ENCODE measurements around the gene SYT6.

The SYT6 gene

DNA sequence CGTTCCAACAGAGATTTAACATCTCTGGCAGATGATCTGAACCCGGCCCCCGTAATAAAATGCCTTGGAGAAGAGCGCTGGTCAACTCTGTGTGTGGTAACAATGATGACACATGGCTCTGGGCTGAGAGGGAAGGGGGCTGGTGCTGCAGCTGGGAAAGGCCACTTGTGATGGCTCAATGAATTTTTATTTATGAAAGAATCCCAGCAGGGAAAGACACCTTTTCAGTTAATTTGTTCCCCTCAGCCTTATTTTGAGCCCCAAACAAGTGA, 59.4 kb downstream of the SYT6 start:
- Histone ChIP-seq H3K4me3 (ENCODE audit: insufficient read depth, low read depth, low read length) (no peak overlapping the region), H3K27me3 (ENCODE audit: control insufficient read depth, insufficient read depth, low read length, poor library complexity, severe bottlenecking) (no peaks in the 10 kb centered on the region), H3K36me3 (ENCODE audit: control insufficient read depth, insufficient read depth, low read length) (peaks cover 3% of the 10 kb centered on the region), H3K4me1 (ENCODE audit: control insufficient read depth, insufficient read depth, low read length) (peaks cover 2% of the 10 kb centered on the region), H3K27ac (ENCODE audit: insufficient read depth, low read depth, low read length, poor library complexity, severe bottlenecking) (no peak overlapping the region), H3K9me3 (ENCODE audit: control insufficient read depth, low read length) (no peaks in the 10 kb centered on the region)
- WGBS, 2 experiments, result 54 to 69% methylated on average over 4 of the region's 4 CpGs

DNA sequence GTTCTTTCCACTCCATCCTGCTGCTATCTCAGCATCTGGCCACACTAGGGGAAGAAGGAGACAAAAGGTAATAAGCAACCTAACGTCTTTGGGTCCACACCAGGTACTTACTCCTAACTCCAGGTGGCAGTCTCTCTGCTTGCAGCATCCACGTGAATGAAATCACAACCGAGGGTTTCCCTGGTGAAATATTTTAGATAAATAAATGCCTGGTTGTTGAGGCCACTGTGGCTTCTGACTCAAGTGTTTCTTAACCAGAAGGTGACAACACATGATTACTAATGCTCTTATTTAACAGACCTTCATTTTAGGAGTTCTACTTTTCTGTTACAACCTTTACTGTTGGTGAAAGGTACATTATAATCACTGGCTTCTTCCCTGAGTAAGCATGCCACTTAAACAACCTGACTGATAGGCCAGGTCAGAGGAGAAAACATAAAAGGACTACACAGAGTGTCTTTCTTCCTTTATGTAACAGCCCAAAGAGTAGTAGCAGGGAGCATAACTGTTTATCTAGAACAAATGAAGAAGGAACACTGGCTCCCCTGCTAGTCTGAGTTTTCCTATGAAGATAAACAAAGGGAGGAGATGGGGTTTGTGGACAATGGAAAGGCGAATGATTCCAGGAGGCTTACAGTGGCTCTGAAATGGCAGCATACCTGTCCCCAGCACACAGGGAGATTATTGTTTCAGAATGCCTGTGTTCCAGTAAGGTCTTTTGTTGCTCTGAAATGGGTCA, 59.9 kb downstream of the SYT6 start:
- no peaks in the 10 kb centered on the region for H3K9me3 ChIP-seq (ENCODE audit: control insufficient read depth, low read length)
- 82 to 84% methylated on average over 3 to 4 of the region's 4 CpGs for WGBS, 2 experiments
- peaks cover 2% of the 10 kb centered on the region for H3K4me1 ChIP-seq (ENCODE audit: control insufficient read depth, insufficient read depth, low read length)
- H3K36me3 ChIP-seq (ENCODE audit: control insufficient read depth, insufficient read depth, low read length), result peaks cover 3% of the 10 kb centered on the region
- H3K27me3 ChIP-seq (ENCODE audit: control insufficient read depth, insufficient read depth, low read length, poor library complexity, severe bottlenecking), result no peaks in the 10 kb centered on the region
- H3K27ac ChIP-seq (ENCODE audit: insufficient read depth, low read depth, low read length, poor library complexity, severe bottlenecking), result no peak overlapping the region
- H3K4me3 ChIP-seq (ENCODE audit: insufficient read depth, low read depth, low read length), result no peak overlapping the region

DNA sequence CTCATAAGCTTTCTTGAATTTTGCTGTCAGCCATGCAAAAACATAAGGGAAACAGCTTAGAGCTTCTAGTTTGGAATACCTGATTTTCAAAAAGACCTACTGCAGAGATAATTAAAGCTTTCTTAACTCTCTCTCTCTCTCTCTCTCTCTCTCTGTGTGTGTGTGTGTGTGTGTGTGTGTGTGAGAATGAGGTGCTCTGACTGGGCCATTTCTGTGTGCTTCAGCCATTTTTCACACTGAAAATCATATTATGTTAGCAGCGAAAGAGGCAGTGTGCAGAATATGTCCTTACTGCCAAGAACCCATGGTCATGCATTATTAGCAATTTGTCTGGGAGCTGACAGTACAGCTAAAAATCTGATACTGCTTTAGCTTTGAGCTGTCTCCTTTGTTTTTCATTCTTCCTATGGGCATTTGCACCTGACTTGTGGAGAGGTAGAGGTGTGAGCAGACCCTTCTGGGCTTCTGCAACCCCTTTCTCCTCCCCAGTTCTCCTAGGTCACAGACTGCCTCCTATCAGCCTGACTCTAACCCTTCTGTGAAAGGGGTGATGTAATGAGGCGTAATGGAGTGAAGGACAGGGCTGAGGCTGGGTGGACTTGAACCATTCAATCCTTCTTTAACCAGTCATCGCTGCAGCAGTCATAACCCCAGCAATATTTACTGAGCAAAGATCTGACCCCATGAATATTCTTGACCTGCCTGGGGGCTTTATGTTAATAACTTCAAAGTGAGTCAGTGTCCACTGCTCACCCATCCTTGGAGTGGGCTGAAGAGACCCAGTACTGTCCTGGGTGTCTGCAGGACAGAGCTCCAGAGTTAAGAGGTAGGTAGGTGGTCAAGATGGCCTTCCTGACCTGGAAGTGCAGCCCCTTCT, 61.2 kb downstream of the SYT6 start:
- Histone ChIP-seq H3K27me3 (ENCODE audit: control insufficient read depth, insufficient read depth, low read length, poor library complexity, severe bottlenecking) (no peaks in the 10 kb centered on the region), H3K4me1 (ENCODE audit: control insufficient read depth, insufficient read depth, low read length) (peaks cover 2% of the 10 kb centered on the region), H3K9me3 (ENCODE audit: control insufficient read depth, low read length) (no peaks in the 10 kb centered on the region), H3K27ac (ENCODE audit: insufficient read depth, low read depth, low read length, poor library complexity, severe bottlenecking) (no peak overlapping the region), H3K4me3 (ENCODE audit: insufficient read depth, low read depth, low read length) (no peak overlapping the region), H3K36me3 (ENCODE audit: control insufficient read depth, insufficient read depth, low read length) (no peaks in the 10 kb centered on the region)
- WGBS, 2 experiments, result 62 to 98% methylated on average over 2 to 3 of the region's 3 CpGs

DNA sequence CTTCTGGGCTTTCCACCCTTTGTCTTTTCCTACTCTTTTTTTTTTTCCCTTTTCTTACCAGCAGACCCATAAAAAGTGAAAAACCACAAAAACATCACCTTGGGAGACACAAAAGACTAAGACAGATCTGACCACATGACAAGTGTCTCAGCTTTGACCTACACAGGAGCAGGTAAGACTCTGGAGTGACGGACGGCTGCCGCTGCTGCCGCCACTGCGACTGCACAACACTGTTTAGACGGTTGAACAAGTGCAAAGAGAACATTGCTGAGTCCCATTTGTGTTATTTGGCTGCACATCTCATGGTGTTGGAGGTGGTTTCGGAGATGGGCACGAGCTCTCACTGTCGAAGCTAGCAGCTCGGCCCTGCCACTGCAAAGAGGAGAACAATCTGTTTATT, 62.0 kb downstream of the SYT6 start:
- Histone ChIP-seq H3K27me3 (ENCODE audit: control insufficient read depth, insufficient read depth, low read length, poor library complexity, severe bottlenecking) (no peaks in the 10 kb centered on the region), H3K9me3 (ENCODE audit: control insufficient read depth, low read length) (no peaks in the 10 kb centered on the region), H3K4me3 (ENCODE audit: insufficient read depth, low read depth, low read length) (no peak overlapping the region), H3K27ac (ENCODE audit: insufficient read depth, low read depth, low read length, poor library complexity, severe bottlenecking) (no peak overlapping the region), H3K36me3 (ENCODE audit: control insufficient read depth, insufficient read depth, low read length) (no peaks in the 10 kb centered on the region), H3K4me1 (ENCODE audit: control insufficient read depth, insufficient read depth, low read length) (peaks cover 2% of the 10 kb centered on the region)
- WGBS, 2 experiments, result 94 to 95% methylated on average over 10 of the region's 10 CpGs

DNA sequence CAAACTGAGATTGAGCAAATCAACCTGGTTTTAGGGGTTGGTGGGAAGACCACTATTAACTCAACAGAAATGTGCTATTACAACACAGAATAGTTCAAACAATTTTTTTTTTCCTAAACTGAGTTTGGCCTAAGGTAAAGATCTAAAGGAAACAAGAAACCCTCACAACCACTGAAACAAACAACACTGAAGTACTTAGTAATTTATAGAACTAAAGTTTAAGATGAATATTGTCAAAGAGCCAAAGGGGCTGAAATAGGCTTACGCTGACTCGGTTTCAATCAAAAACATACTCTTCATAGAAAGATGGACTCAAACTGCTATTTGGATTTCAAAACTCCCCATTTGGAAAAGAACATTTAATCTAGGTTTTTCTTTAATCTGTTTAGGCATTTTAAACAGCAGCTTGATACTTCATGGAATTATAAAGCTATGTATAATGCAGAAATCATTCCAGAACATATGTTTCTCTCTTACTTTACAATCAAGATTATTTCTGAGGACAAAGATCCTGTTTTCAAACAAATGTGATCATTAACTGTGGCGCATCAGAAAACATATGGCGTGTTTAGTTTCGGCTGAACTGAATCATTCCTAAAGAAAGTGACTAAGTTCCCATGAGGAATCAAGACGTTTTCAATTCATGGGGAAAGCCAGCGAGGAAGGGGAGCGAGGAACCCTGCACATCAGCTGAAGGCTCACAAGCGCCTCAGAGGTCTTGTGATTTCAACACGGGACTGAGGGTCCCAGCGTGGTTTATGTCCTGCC, 62.7 kb downstream of the SYT6 start:
- peaks cover 2% of the 10 kb centered on the region for H3K4me1 ChIP-seq (ENCODE audit: control insufficient read depth, insufficient read depth, low read length)
- H3K4me3 ChIP-seq (ENCODE audit: insufficient read depth, low read depth, low read length), result no peak overlapping the region
- H3K27ac ChIP-seq (ENCODE audit: insufficient read depth, low read depth, low read length, poor library complexity, severe bottlenecking), result no peak overlapping the region
- H3K36me3 ChIP-seq (ENCODE audit: control insufficient read depth, insufficient read depth, low read length), result no peaks in the 10 kb centered on the region
- H3K27me3 ChIP-seq (ENCODE audit: control insufficient read depth, insufficient read depth, low read length, poor library complexity, severe bottlenecking), result no peaks in the 10 kb centered on the region
- 94 to 95% methylated on average over 11 of the region's 11 CpGs for WGBS, 2 experiments
- no peaks in the 10 kb centered on the region for H3K9me3 ChIP-seq (ENCODE audit: control insufficient read depth, low read length)

DNA sequence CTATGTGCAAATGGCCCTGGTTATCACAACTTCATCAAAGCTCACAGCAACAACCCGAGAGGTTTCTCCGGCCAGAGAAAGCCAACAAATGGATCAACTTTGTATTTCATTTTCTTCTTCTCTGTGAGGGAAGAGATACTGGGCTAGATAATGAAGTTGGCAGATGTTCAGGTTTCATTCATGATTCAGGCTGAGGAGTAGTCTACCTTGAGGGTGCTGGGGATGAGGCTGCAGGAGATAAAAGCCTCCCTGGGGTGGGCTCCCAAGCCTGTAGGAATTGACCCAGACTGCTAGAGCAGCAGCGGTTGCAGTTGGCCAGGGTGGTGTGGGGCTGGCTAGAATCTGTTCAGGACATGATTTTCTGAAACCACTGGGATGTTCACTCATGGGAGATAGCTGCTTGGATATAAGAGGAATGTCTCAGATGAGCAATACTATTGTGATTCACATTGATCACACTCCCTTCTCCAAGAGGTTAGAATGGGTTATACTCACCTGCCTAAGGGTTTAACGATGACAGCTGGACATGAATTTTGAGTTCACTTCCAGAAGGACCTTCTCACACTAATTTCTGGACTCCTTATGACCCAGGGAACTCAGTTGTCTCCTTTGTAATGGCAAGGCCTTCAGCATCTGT, 64.0 kb downstream of the SYT6 start:
- Histone ChIP-seq H3K4me1 (ENCODE audit: control insufficient read depth, insufficient read depth, low read length) (no peaks in the 10 kb centered on the region), H3K9me3 (ENCODE audit: control insufficient read depth, low read length) (no peaks in the 10 kb centered on the region), H3K36me3 (ENCODE audit: control insufficient read depth, insufficient read depth, low read length) (no peaks in the 10 kb centered on the region), H3K4me3 (ENCODE audit: insufficient read depth, low read depth, low read length) (no peak overlapping the region), H3K27ac (ENCODE audit: insufficient read depth, low read depth, low read length, poor library complexity, severe bottlenecking) (no peak overlapping the region), H3K27me3 (ENCODE audit: control insufficient read depth, insufficient read depth, low read length, poor library complexity, severe bottlenecking) (no peaks in the 10 kb centered on the region)
- 88 to 93% methylated on average over 4 of the region's 4 CpGs for WGBS, 2 experiments

DNA sequence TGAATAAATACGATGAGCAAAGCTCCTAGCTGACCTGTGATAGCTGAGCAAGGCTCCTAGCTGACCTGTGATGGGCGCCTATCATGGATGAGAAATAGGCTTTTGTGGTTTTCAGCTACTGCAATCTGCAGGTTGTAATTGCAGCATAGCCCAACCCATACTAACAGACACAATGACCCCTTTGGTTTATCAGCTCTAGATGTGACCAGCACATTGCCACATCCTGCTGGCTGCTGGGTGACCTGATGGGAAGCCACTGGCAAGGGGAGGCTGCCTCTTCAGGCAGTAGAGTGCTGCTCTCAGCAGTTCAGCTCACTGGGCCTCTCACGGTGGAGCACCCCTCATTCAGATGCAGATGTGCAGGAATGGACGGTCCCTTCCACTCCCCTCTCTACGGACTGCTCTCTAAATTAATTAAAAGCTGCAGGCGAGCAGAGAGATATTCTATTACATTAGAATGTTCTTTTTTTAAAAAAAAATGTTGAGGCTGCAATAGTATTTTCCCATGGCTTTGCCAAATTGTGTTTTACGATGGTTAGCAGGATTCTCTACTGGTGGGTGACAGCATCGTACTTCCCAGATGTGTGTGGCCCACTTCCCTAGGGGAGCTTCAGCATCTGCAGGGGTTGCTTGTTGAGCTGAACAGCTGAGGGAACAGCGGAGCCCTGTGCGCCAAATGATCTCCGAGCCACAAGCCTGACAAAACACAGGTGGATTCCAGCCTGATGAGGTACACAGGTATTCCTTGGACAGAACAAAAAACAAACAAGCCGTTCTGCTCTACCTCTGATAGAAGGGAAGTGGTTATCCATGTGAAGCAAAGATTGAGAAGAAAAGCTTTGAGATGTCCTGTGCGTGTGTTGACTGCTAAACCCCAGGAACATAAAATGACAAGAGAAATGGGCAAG, 65.0 kb downstream of the SYT6 start:
- WGBS, 2 experiments, result 59 to 66% methylated on average over 11 to 13 of the region's 13 CpGs
- no peaks in the 10 kb centered on the region for H3K9me3 ChIP-seq (ENCODE audit: control insufficient read depth, low read length)
- no peaks in the 10 kb centered on the region for H3K36me3 ChIP-seq (ENCODE audit: control insufficient read depth, insufficient read depth, low read length)
- no peaks in the 10 kb centered on the region for H3K4me1 ChIP-seq (ENCODE audit: control insufficient read depth, insufficient read depth, low read length)
- no peaks in the 10 kb centered on the region for H3K27me3 ChIP-seq (ENCODE audit: control insufficient read depth, insufficient read depth, low read length, poor library complexity, severe bottlenecking)
- no peak overlapping the region for H3K27ac ChIP-seq (ENCODE audit: insufficient read depth, low read depth, low read length, poor library complexity, severe bottlenecking)
- no peak overlapping the region for H3K4me3 ChIP-seq (ENCODE audit: insufficient read depth, low read depth, low read length)

DNA sequence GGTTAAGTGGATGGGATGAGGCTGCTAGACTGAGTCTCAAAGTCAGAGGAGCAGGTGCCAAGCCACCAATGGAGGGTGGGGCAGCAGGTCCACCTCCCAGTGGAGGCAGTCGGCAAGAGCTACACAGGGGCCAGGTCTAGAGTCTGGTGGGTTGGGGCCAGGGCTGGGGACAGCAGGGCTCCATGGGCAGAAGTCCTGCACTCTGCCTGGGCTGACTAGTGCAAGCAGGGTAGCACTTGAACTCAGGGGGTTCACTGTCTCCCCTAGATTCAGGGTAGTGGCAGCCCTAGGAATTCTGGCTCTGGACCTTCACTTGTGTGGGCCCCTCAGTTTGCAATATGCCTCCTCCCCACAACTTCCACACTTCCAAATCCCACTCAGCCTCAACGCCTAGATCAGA, 66.2 kb downstream of the SYT6 start:
- Histone ChIP-seq H3K27ac (ENCODE audit: insufficient read depth, low read depth, low read length, poor library complexity, severe bottlenecking) (no peak overlapping the region), H3K4me1 (ENCODE audit: control insufficient read depth, insufficient read depth, low read length) (no peaks in the 10 kb centered on the region), H3K9me3 (ENCODE audit: control insufficient read depth, low read length) (no peaks in the 10 kb centered on the region), H3K4me3 (ENCODE audit: insufficient read depth, low read depth, low read length) (no peak overlapping the region), H3K36me3 (ENCODE audit: control insufficient read depth, insufficient read depth, low read length) (no peaks in the 10 kb centered on the region), H3K27me3 (ENCODE audit: control insufficient read depth, insufficient read depth, low read length, poor library complexity, severe bottlenecking) (no peaks in the 10 kb centered on the region)
- 96% methylated on average over 2 of the region's 2 CpGs for WGBS, 2 experiments

DNA sequence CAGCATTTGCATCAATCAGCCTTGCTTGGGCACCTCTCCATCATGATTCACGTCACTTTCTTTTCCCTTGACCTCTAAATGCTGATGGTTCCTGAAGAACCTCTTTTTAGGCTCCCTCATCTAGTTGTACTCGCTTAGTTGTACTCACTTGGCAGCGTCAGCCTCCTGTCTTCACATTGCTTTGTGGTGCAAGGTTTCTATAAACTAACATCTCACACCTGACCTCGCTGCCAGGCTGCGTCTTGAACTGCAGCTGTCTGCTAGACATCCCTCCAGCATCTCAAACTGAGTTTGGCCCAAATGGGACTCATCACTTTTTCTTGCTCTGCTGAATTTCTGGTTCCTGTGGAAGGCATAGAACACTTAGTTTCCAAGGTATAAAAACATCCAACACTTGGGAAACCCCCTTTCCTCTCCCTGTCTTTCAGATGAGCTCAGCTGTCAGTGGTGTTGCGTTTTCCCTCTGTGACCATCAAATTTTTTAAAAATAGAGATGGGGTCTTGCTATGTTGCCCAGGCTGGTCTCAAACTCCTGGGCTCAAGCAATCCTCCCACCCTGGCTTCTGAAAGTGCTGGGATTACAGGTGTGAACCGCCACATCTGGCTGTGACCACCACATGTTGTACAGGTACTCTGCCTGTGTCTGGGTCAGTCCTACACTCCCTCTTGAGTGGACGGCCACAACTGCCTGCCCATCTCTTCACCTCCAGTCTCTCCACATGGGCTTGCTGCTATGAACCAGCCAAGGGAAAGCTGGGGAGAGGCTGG, 66.9 kb downstream of the SYT6 start:
- Histone ChIP-seq H3K27ac (ENCODE audit: insufficient read depth, low read depth, low read length, poor library complexity, severe bottlenecking) (no peak overlapping the region), H3K9me3 (ENCODE audit: control insufficient read depth, low read length) (no peaks in the 10 kb centered on the region), H3K36me3 (ENCODE audit: control insufficient read depth, insufficient read depth, low read length) (no peaks in the 10 kb centered on the region), H3K27me3 (ENCODE audit: control insufficient read depth, insufficient read depth, low read length, poor library complexity, severe bottlenecking) (no peaks in the 10 kb centered on the region), H3K4me1 (ENCODE audit: control insufficient read depth, insufficient read depth, low read length) (peaks cover 3% of the 10 kb centered on the region), H3K4me3 (ENCODE audit: insufficient read depth, low read depth, low read length) (no peak overlapping the region)
- 93 to 95% methylated on average over 8 of the region's 8 CpGs for WGBS, 2 experiments
